HCT116 (cell line): Measurements from ENCODE around the gene ABCC2. TPM values are rescaled to one million over a fixed set of nuclear protein-coding genes. Genes with fewer than 3 reads are reported as not detected.

ENCODE experiments used
- ATAC-seq: fragments of 200-7000 bp; cut with Tn5 transposase; 2 replicates; pipeline ENCODE4 v1.9.1; 2020; ENCODE audit warnings: mild to moderate bottlenecking, moderate library complexity
- BruUV-seq: library from RNA; stranded (reverse); fragments of 400-500 nt; replicated peaks from 2 replicates; lab custom pipeline; 2021; lab: Mats Ljungman, UMichigan
- CTCF ChIA-PET: fragments of 300-600 bp; sonication (Branson Sonifier 250); formaldehyde crosslinking; loops from one replicate; lab custom pipeline; 2021; ENCODE audit warnings: antibody characterized with exemption; lab: Charles Lee
- POLR2A ChIA-PET: fragments of 300-600, 350-600 bp; sonication (Branson Sonifier 250); formaldehyde crosslinking; loops from one replicate; lab custom pipeline; 2021; ENCODE audit warnings: antibody characterized with exemption; lab: Charles Lee
- RAD21 ChIA-PET, 2 experiments: fragments of 300-600 bp; sonication (Branson Sonifier 250); formaldehyde crosslinking; loops; one replicate each; lab custom pipeline; 2023; ENCODE audit warnings: low total read pairs in 2 of 2; ENCODE audit not compliant: uncharacterized antibody in 2 of 2, unreplicated experiment in 2 of 2, low non-redundant PET in 1 of 2; lab: Charles Lee
- DNase-seq: peaks from one replicate; pipeline ENCODE4 v3.0.0-alpha.2; 2010; ENCODE audit warnings: low read depth, low spot score
- H2AFZ ChIP-seq: fragments of 200-600 bp; shearing (Covaris generic), sonication (generic); 2 replicates; pipeline ENCODE4 v1.6.1; 2017; ENCODE audit warnings: low read depth, mixed run types, mixed read lengths, antibody characterized with exemption, low read length; ENCODE audit not compliant: poor library complexity, severe bottlenecking
- H3K27ac ChIP-seq: 2 replicates; pipeline ENCODE4 v1.5.1; 2012; ENCODE audit warnings: low read depth, low read length
- H3K27me3 ChIP-seq: fragments of 200-600 bp; sonication (generic); 2 replicates; pipeline ENCODE4 v1.6.1; 2016; ENCODE audit warnings: mixed run types, low read length, mixed read lengths; ENCODE audit not compliant: insufficient read depth
- H3K36me3 ChIP-seq, 2 experiments: fragments of 200-500 bp in 1 of 2; fragments of 200-600 bp in 1 of 2; sonication (Bioruptor generic) in 1 of 2; sonication (generic) in 1 of 2; 2 replicates each; pipeline versions ENCODE4 v1.5.1 to v1.6.1; 2014 to 2016; ENCODE audit warnings: low read length in 2 of 2, inconsistent platforms in 1 of 2, mixed read lengths in 1 of 2, mixed run types in 1 of 2; ENCODE audit not compliant: insufficient read depth in 2 of 2, control insufficient read depth in 1 of 2
- H3K4me1 ChIP-seq, 2 experiments: fragments of 200-600 bp in 1 of 2; sonication (generic) in 1 of 2; 2 replicates each; pipeline versions ENCODE4 v1.5.1 to v1.6.1; 2012 to 2017; ENCODE audit warnings: low read length in 2 of 2, inconsistent platforms in 1 of 2, mild to moderate bottlenecking in 1 of 2, mixed read lengths in 1 of 2, mixed run types in 1 of 2, moderate library complexity in 1 of 2; ENCODE audit not compliant: insufficient read depth in 2 of 2, control insufficient read depth in 1 of 2
- H3K4me2 ChIP-seq: fragments of 200-600 bp; sonication (generic); 2 replicates; pipeline ENCODE4 v1.6.1; 2017; ENCODE audit warnings: mixed run types, low read length, mixed read lengths
- H3K4me3 ChIP-seq, 2 experiments: fragments of 200-600 bp in 1 of 2; sonication (generic) in 1 of 2; replicated peaks in 1 of 2; 2 replicates each; pipeline ENCODE4 v1.5.1; 2011 to 2016; ENCODE audit warnings: low read length in 2 of 2, control low read depth in 1 of 2, low read depth in 1 of 2, mild to moderate bottlenecking in 1 of 2, mixed read lengths in 1 of 2, mixed run types in 1 of 2
- H3K79me2 ChIP-seq: fragments of 200-600 bp; sonication (generic); 2 replicates; pipeline ENCODE4 v1.6.1; 2017; ENCODE audit warnings: mild to moderate bottlenecking, mixed run types, low read length, moderate library complexity, mixed read lengths; ENCODE audit not compliant: insufficient read depth
- H3K9ac ChIP-seq: fragments of 200-600 bp; sonication (generic); 2 replicates; pipeline ENCODE4 v1.6.1; 2016; ENCODE audit warnings: low read length, mixed read lengths
- H3K9me2 ChIP-seq: fragments of 200-600 bp; sonication (generic), shearing (Covaris generic); 2 replicates; pipeline ENCODE4 v1.6.1; 2017; ENCODE audit warnings: mixed run types, mild to moderate bottlenecking, moderate library complexity; ENCODE audit not compliant: insufficient read depth
- H3K9me3 ChIP-seq, 2 experiments: fragments of 200-500 bp in 1 of 2; fragments of 200-600 bp in 1 of 2; sonication (Bioruptor generic) in 1 of 2; sonication (generic) in 1 of 2; 2 replicates each; pipeline ENCODE4 v1.6.1; 2014 to 2017; ENCODE audit warnings: low read length in 2 of 2, mixed read lengths in 2 of 2, inconsistent platforms in 1 of 2, low read depth in 1 of 2, mild to moderate bottlenecking in 1 of 2, mixed run types in 1 of 2, moderate library complexity in 1 of 2; ENCODE audit not compliant: control insufficient read depth in 1 of 2, insufficient read depth in 1 of 2
- H4K20me1 ChIP-seq: fragments of 200-600 bp; sonication (generic), shearing (Covaris generic); 2 replicates; pipeline ENCODE4 v1.6.1; 2017; ENCODE audit warnings: mixed run types, mild to moderate bottlenecking, moderate library complexity; ENCODE audit not compliant: insufficient read depth
- CBX3 ChIP-seq: IDR thresholded peaks from 2 replicates; pipeline ENCODE4 v1.6.1; 2012; ENCODE audit warnings: low read depth
- EGR1 ChIP-seq: IDR thresholded peaks from 2 replicates; pipeline ENCODE4 v1.6.1; 2012; ENCODE audit warnings: low read depth
- ELF1 ChIP-seq: IDR thresholded peaks from 2 replicates; pipeline ENCODE4 v1.6.1; 2012; ENCODE audit warnings: low read depth, borderline replicate concordance
- EZH2 ChIP-seq: fragments of 200-600 bp; sonication (generic); IDR thresholded peaks from 2 replicates; pipeline ENCODE4 v1.6.1; 2017; ENCODE audit warnings: antibody characterized with exemption, mixed run types
- EZH2phosphoT487 ChIP-seq: fragments of 200-600 bp; IDR thresholded peaks from 2 replicates; pipeline ENCODE4 v1.6.1; 2018; ENCODE audit warnings: antibody characterized with exemption, borderline replicate concordance
- FOSL1 ChIP-seq: IDR thresholded peaks from 2 replicates; pipeline ENCODE4 v1.6.1; 2012; ENCODE audit warnings: low read depth
- JUND ChIP-seq: IDR thresholded peaks from 2 replicates; pipeline ENCODE4 v1.6.1; 2012
- MAX ChIP-seq: IDR thresholded peaks from 2 replicates; pipeline ENCODE4 v1.6.1; 2012
- POLR2AphosphoS5 ChIP-seq: IDR thresholded peaks from 2 replicates; pipeline ENCODE4 v1.6.1; 2011; ENCODE audit warnings: mild to moderate bottlenecking, low read depth, low read length, moderate library complexity
- SIN3A ChIP-seq: IDR thresholded peaks from 2 replicates; pipeline ENCODE4 v1.6.1; 2012; ENCODE audit warnings: low read depth
- YY1 ChIP-seq: IDR thresholded peaks from 2 replicates; pipeline ENCODE4 v1.6.1; 2011; ENCODE audit warnings: low read length, low read depth, moderate library complexity, mild to moderate bottlenecking; ENCODE audit not compliant: insufficient replicate concordance; ENCODE audit errors: extremely low read depth
- ZBTB33 ChIP-seq: IDR thresholded peaks from 2 replicates; pipeline ENCODE4 v1.6.1; 2011; ENCODE audit warnings: mild to moderate bottlenecking, low read length, moderate library complexity; ENCODE audit not compliant: insufficient replicate concordance; ENCODE audit errors: extremely low read depth
- ZFX ChIP-seq: fragments of 450-650 bp; IDR thresholded peaks from 2 replicates; pipeline ENCODE4 v1.6.1; 2017
- ZNF274 ChIP-seq: fragments of 200-500 bp; sonication (Bioruptor generic); IDR thresholded peaks from 2 replicates; pipeline ENCODE4 v1.6.1; 2014; ENCODE audit warnings: mild to moderate bottlenecking, low read depth, low read length, inconsistent platforms
- intact Hi-C: fragments of 100-400 bp; cut with micrococcal nuclease; formaldehyde crosslinking; loops from 2 replicates; pipeline ENCODE4 v1.10.0; 2022
- total RNA-seq: library from RNA; stranded (reverse); gene quantifications from one replicate; pipeline ENCODE4 v1.2.1, GENCODE V29; 2021; ENCODE audit not compliant: unreplicated experiment
- TF ChIP-seq, protein P1 (sequence below): IDR thresholded peaks from 2 replicates; pipeline ENCODE4 v1.6.1; 2012
- TF ChIP-seq, protein P2 (sequence below): IDR thresholded peaks from 2 replicates; pipeline ENCODE4 v1.6.1; 2012; ENCODE audit warnings: low read depth

ABCC2 gene
- total RNA-seq, 1 experiment from 2014 or later, result 88.2 TPM

GRCh38 chr10:99807786-99808185 is 25.3 kb downstream of the ABCC2 start:
- Histone ChIP-seq H3K4me1 (no peaks in the 10 kb centered on the region), H3K4me2 (no peak overlapping the region), H3K4me3 (no peak overlapping the region), H3K27ac (no peak overlapping the region), H3K27me3 (no peaks in the 10 kb centered on the region), H3K9me3 (no peaks in the 10 kb centered on the region), H4K20me1 (no peaks in the 10 kb centered on the region), H2AFZ (no peak overlapping the region), H3K9ac (no peak overlapping the region), H3K36me3 (peaks cover 45 to 94% of the 10 kb centered on the region in 2 experiments; a peak in 3 of 4 replicates), H3K79me2 (no peaks in the 10 kb centered on the region), H3K9me2 (no peaks in the 10 kb centered on the region)
- ChIA-PET POLR2A (no interaction called here), RAD21 (no interaction called here), CTCF (interaction anchor here (1.4 kb wide), 1 partner anchor 22 kb away, joined by 4 read pairs; no protein-coding TSS in a partner anchor)
- intact Hi-C loops, result no loop called here
- no TSS peak for BruUV-seq
- TF ChIP-seq SIN3A (no peak), CBX3 (no peak), ZFX (no peak), ELF1 (no peak), YY1 (no peak), MAX (no peak), JUND (no peak), EGR1 (no peak), EZH2 (no peak), POLR2AphosphoS5 (no peak), FOSL1 (no peak), ZBTB33 (no peak), ZNF274 (no peak), EZH2phosphoT487 (no peak)
- TF ChIP-seq, protein P1, sequence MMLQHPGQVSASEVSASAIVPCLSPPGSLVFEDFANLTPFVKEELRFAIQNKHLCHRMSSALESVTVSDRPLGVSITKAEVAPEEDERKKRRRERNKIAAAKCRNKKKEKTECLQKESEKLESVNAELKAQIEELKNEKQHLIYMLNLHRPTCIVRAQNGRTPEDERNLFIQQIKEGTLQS, result no peak
- TF ChIP-seq, protein P2, sequence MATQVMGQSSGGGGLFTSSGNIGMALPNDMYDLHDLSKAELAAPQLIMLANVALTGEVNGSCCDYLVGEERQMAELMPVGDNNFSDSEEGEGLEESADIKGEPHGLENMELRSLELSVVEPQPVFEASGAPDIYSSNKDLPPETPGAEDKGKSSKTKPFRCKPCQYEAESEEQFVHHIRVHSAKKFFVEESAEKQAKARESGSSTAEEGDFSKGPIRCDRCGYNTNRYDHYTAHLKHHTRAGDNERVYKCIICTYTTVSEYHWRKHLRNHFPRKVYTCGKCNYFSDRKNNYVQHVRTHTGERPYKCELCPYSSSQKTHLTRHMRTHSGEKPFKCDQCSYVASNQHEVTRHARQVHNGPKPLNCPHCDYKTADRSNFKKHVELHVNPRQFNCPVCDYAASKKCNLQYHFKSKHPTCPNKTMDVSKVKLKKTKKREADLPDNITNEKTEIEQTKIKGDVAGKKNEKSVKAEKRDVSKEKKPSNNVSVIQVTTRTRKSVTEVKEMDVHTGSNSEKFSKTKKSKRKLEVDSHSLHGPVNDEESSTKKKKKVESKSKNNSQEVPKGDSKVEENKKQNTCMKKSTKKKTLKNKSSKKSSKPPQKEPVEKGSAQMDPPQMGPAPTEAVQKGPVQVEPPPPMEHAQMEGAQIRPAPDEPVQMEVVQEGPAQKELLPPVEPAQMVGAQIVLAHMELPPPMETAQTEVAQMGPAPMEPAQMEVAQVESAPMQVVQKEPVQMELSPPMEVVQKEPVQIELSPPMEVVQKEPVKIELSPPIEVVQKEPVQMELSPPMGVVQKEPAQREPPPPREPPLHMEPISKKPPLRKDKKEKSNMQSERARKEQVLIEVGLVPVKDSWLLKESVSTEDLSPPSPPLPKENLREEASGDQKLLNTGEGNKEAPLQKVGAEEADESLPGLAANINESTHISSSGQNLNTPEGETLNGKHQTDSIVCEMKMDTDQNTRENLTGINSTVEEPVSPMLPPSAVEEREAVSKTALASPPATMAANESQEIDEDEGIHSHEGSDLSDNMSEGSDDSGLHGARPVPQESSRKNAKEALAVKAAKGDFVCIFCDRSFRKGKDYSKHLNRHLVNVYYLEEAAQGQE, result no peak
- ATAC-seq (no peak), DNase-seq (no peak)
